Measurements from ENCODE around the gene DIP2C.
A peak's percentile ranks its signal among the peaks of the same experiment; 100 is the strongest.

DIP2C gene

DNA sequence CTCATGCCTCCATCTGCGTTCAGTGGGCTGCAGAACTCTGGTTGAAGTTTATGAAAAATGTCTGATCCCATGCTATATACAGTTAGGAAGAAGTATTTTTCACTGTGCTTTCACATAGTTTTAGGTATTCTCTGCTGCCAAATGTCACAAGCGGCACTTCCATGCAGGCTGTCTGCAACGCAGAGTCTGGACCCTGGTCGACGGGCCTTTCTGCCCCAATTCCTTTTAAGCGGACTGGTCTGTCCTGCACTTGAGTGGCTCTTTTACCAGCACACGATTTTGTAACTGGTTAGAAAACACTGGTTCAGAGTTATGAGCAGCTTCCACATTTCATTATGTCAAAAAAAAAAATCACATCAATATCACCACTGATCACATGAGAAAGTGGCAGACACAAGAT, 143.0 kb downstream of the DIP2C start:
- H4K8ac ChIP-seq (ENCODE audit: low read depth, low read length), result no peak overlapping the region
- no peak overlapping the region for H3K27ac ChIP-seq (ENCODE audit: low read depth, low read length)
- H3K56ac ChIP-seq (ENCODE audit: low read length), result no peak overlapping the region
- no peak overlapping the region for H4K5ac ChIP-seq (ENCODE audit: low read length)
- WGBS (ENCODE audit: extremely low coverage, insufficient coverage, low lambda C conversion rate), result no CpG with 5 or more reads among the region's 7 CpGs
- no peaks in the 10 kb centered on the region for H3K79me2 ChIP-seq (ENCODE audit: control insufficient read depth, insufficient read depth, low read length)
- H3K4me1 ChIP-seq (ENCODE audit: control insufficient read depth, low read depth, low read length), result peaks cover 13% of the 10 kb centered on the region
- H3K18ac ChIP-seq (ENCODE audit: low read length), result no peak overlapping the region
- no peaks in the 10 kb centered on the region for H3K27me3 ChIP-seq (ENCODE audit: insufficient read depth, low read length, poor library complexity)
- no peak overlapping the region for H2BK120ac ChIP-seq (ENCODE audit: low read depth, low read length)
- H3K4me3 ChIP-seq (ENCODE audit: low read length), result no peak overlapping the region
- no peak for DNase-seq
- H3K4ac ChIP-seq (ENCODE audit: low read depth, low read length), result no peak overlapping the region
- no peak overlapping the region for H2BK15ac ChIP-seq (replicated peaks; ENCODE audit: low read depth)
- no peak overlapping the region for H2AK5ac ChIP-seq (ENCODE audit: low read length)
- no peak overlapping the region for H2BK5ac ChIP-seq (ENCODE audit: low read length)
- no peak overlapping the region for H3K9ac ChIP-seq (ENCODE audit: low read length)
- no peak overlapping the region for H3K23ac ChIP-seq (ENCODE audit: low read length)
- no peaks in the 10 kb centered on the region for H3K36me3 ChIP-seq (ENCODE audit: control insufficient read depth, insufficient read depth, low read length)
- no peak overlapping the region for H3K4me2 ChIP-seq (ENCODE audit: low read length)
- H3K79me1 ChIP-seq (ENCODE audit: low read length), result peaks cover 6% of the 10 kb centered on the region

GRCh38 chr10:543862-544822, 145.3 kb downstream of the DIP2C start:
- DNase-seq, result peak; percentile 13
- Histone ChIP-seq H3K4ac (ENCODE audit: low read depth, low read length) (no peak overlapping the region), H4K5ac (ENCODE audit: low read length) (no peak overlapping the region), H3K79me1 (ENCODE audit: low read length) (peaks cover 6% of the 10 kb centered on the region), H3K9ac (ENCODE audit: low read length) (no peak overlapping the region), H2BK15ac (replicated peaks; ENCODE audit: low read depth) (no peak overlapping the region), H3K27me3 (ENCODE audit: insufficient read depth, low read length, poor library complexity) (no peaks in the 10 kb centered on the region), H3K79me2 (ENCODE audit: control insufficient read depth, insufficient read depth, low read length) (no peaks in the 10 kb centered on the region), H4K8ac (ENCODE audit: low read depth, low read length) (no peak overlapping the region), H3K27ac (ENCODE audit: low read depth, low read length) (no peak overlapping the region), H3K4me3 (ENCODE audit: low read length) (no peak overlapping the region), H3K4me2 (ENCODE audit: low read length) (no peak overlapping the region), H3K56ac (ENCODE audit: low read length) (no peak overlapping the region), H3K36me3 (ENCODE audit: control insufficient read depth, insufficient read depth, low read length) (no peaks in the 10 kb centered on the region), H2AK5ac (ENCODE audit: low read length) (no peak overlapping the region), H3K18ac (ENCODE audit: low read length) (no peak overlapping the region), H3K23ac (ENCODE audit: low read length) (no peak overlapping the region), H2BK120ac (ENCODE audit: low read depth, low read length) (no peak overlapping the region), H3K4me1 (ENCODE audit: control insufficient read depth, low read depth, low read length) (peaks cover 13% of the 10 kb centered on the region), H2BK5ac (ENCODE audit: low read length) (no peak overlapping the region)
- no CpG with 5 or more reads among the region's 21 CpGs for WGBS (ENCODE audit: extremely low coverage, insufficient coverage, low lambda C conversion rate)

DNA sequence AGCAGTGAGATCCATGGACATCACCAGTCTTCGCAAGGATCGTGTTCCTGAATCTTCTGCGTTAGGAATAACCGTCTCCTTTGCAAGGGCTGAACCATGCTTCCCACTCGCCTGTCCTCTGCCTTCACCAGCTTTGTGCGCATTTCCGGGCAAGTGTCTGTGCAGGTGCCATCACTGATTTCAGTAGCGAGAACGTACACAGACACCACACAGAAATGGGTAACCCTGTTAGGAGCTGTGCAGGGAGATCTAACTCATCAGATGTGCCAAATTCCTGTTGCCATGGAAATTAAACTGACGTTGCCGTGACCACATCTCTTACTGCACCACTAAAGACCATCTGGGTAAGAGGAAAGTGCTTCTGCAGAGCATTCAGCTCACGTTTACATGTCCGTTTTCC, 146.3 kb downstream of the DIP2C start:
- Histone ChIP-seq H4K8ac (ENCODE audit: low read depth, low read length) (no peak overlapping the region), H2AK5ac (ENCODE audit: low read length) (no peak overlapping the region), H4K5ac (ENCODE audit: low read length) (no peak overlapping the region), H3K27ac (ENCODE audit: low read depth, low read length) (no peak overlapping the region), H2BK120ac (ENCODE audit: low read depth, low read length) (no peak overlapping the region), H3K27me3 (ENCODE audit: insufficient read depth, low read length, poor library complexity) (no peaks in the 10 kb centered on the region), H3K4me1 (ENCODE audit: control insufficient read depth, low read depth, low read length) (peaks cover 13% of the 10 kb centered on the region), H3K4me3 (ENCODE audit: low read length) (no peak overlapping the region), H3K79me2 (ENCODE audit: control insufficient read depth, insufficient read depth, low read length) (no peaks in the 10 kb centered on the region), H2BK15ac (replicated peaks; ENCODE audit: low read depth) (no peak overlapping the region), H3K18ac (ENCODE audit: low read length) (no peak overlapping the region), H3K4ac (ENCODE audit: low read depth, low read length) (no peak overlapping the region), H3K79me1 (ENCODE audit: low read length) (peaks cover 6% of the 10 kb centered on the region), H3K4me2 (ENCODE audit: low read length) (no peak overlapping the region), H2BK5ac (ENCODE audit: low read length) (no peak overlapping the region), H3K36me3 (ENCODE audit: control insufficient read depth, insufficient read depth, low read length) (no peaks in the 10 kb centered on the region), H3K9ac (ENCODE audit: low read length) (no peak overlapping the region), H3K23ac (ENCODE audit: low read length) (no peak overlapping the region), H3K56ac (ENCODE audit: low read length) (no peak overlapping the region)
- peak; percentile 44 for DNase-seq
- no CpG with 5 or more reads among the region's 13 CpGs for WGBS (ENCODE audit: extremely low coverage, insufficient coverage, low lambda C conversion rate)

DNA sequence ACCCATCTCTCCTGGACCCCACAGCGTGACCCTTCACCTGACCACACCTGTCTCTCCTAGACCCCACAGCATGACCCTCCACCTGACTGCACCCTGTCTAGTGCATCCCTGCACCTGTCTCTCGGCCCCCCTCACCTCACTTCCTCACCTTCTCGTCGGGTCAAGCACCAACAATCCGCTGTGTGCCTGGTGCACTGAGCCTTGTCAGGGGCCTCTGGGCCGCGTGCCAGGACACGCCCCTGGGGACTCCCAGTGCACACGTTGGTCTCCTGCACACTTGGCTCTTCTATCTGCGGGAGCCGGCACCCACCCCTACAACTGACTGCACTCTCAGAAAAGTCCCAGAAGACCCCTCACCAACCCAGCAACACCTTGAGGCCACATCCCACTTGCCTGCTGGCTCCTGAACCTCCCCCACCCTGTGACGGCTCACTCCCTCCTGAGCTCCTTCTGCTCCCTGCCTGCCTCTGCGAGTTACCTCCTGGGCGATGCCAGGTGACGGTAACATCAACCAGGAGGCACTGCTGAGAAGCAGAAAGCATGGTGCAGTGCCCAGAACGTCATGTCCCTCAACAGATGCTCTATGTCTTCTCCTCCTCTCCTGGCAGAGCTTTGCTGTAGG, 147.6 kb downstream of the DIP2C start:
- Histone ChIP-seq H4K5ac (ENCODE audit: low read length) (no peak overlapping the region), H3K23ac (ENCODE audit: low read length) (no peak overlapping the region), H3K4me1 (ENCODE audit: control insufficient read depth, low read depth, low read length) (peaks cover 6% of the 10 kb centered on the region), H3K9ac (ENCODE audit: low read length) (no peak overlapping the region), H3K79me1 (ENCODE audit: low read length) (peaks cover 6% of the 10 kb centered on the region), H3K4ac (ENCODE audit: low read depth, low read length) (no peak overlapping the region), H2BK120ac (ENCODE audit: low read depth, low read length) (no peak overlapping the region), H3K27ac (ENCODE audit: low read depth, low read length) (no peak overlapping the region), H3K18ac (ENCODE audit: low read length) (no peak overlapping the region), H3K79me2 (ENCODE audit: control insufficient read depth, insufficient read depth, low read length) (no peaks in the 10 kb centered on the region), H4K8ac (ENCODE audit: low read depth, low read length) (no peak overlapping the region), H3K27me3 (ENCODE audit: insufficient read depth, low read length, poor library complexity) (no peaks in the 10 kb centered on the region), H2AK5ac (ENCODE audit: low read length) (no peak overlapping the region), H3K4me2 (ENCODE audit: low read length) (no peak overlapping the region), H3K36me3 (ENCODE audit: control insufficient read depth, insufficient read depth, low read length) (no peaks in the 10 kb centered on the region), H3K4me3 (ENCODE audit: low read length) (no peak overlapping the region), H3K56ac (ENCODE audit: low read length) (no peak overlapping the region), H2BK15ac (replicated peaks; ENCODE audit: low read depth) (no peak overlapping the region), H2BK5ac (ENCODE audit: low read length) (no peak overlapping the region)
- no peak for DNase-seq
- no CpG with 5 or more reads among the region's 16 CpGs for WGBS (ENCODE audit: extremely low coverage, insufficient coverage, low lambda C conversion rate)

- no CpG with 5 or more reads among the region's 13 CpGs for WGBS (ENCODE audit: extremely low coverage, insufficient coverage, low lambda C conversion rate)
- no peak overlapping the region for H3K4ac ChIP-seq (ENCODE audit: low read depth, low read length)
- no peak overlapping the region for H3K27ac ChIP-seq (ENCODE audit: low read depth, low read length)
- H3K4me3 ChIP-seq (ENCODE audit: low read length), result no peak overlapping the region
- no peak overlapping the region for H3K9ac ChIP-seq (ENCODE audit: low read length)
- H4K5ac ChIP-seq (ENCODE audit: low read length), result no peak overlapping the region
- H3K18ac ChIP-seq (ENCODE audit: low read length), result no peak overlapping the region
- no peaks in the 10 kb centered on the region for H3K27me3 ChIP-seq (ENCODE audit: insufficient read depth, low read length, poor library complexity)
- H2BK5ac ChIP-seq (ENCODE audit: low read length), result no peak overlapping the region
- H3K23ac ChIP-seq (ENCODE audit: low read length), result no peak overlapping the region
- no peak overlapping the region for H2AK5ac ChIP-seq (ENCODE audit: low read length)
- no peaks in the 10 kb centered on the region for H3K36me3 ChIP-seq (ENCODE audit: control insufficient read depth, insufficient read depth, low read length)
- no peak overlapping the region for H2BK120ac ChIP-seq (ENCODE audit: low read depth, low read length)
- no peak overlapping the region for H2BK15ac ChIP-seq (replicated peaks; ENCODE audit: low read depth)
- no peak overlapping the region for H3K56ac ChIP-seq (ENCODE audit: low read length)
- H3K79me1 ChIP-seq (ENCODE audit: low read length), result peaks cover 4% of the 10 kb centered on the region
- no peak overlapping the region for H4K8ac ChIP-seq (ENCODE audit: low read depth, low read length)
- no peaks in the 10 kb centered on the region for H3K4me1 ChIP-seq (ENCODE audit: control insufficient read depth, low read depth, low read length)
- no peak for DNase-seq
- no peak overlapping the region for H3K4me2 ChIP-seq (ENCODE audit: low read length)
- H3K79me2 ChIP-seq (ENCODE audit: control insufficient read depth, insufficient read depth, low read length), result no peaks in the 10 kb centered on the region
These were observed 148.4 kb downstream of the DIP2C start for GRCh38 chr10:541041-541440.
